Putamen (tissue), 1 donor: Measurements from ENCODE around the gene PGAM5.

Source experiments
- DNase-seq: peaks from one replicate; pipeline ENCODE4 v3.0.0-alpha.2; 2016; ENCODE audit warnings: low spot score

Gene PGAM5

DNA sequence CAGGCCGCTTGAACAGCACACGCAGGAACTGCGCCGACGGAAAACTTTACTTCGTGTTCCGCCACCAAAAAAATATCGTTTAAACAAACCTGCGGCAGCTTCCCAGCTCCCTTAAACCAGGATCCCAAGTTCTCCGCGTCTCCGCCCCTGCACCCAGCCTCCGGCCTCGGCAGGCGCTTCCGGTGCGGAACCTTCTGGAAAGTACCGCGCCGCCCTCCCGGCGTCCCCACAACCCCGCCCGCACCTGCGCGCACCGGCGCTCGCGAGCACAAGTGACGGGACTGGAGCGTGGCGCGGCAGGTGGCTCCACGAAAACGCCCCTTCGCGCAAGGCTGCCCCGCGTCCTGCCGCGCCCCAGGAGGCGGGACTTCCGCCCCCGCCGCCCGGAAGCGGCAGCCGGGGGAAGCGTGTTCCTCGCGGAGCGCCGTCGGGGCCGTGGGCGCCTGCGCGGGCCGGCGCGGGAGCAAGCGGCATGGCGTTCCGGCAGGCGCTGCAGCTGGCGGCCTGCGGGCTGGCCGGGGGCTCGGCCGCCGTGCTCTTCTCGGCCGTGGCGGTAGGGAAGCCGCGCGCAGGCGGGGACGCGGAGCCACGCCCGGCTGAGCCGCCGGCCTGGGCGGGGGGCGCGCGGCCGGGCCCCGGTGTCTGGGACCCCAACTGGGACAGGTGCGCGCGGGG is at the start of gene PGAM5:
Gene PGAM5, plus strand, starts transcription at position 438 of the 675 bp plus-strand sequence. Its CDS starts 35 bp downstream, at position 473.
- peak; percentile 87 for DNase-seq

DNA sequence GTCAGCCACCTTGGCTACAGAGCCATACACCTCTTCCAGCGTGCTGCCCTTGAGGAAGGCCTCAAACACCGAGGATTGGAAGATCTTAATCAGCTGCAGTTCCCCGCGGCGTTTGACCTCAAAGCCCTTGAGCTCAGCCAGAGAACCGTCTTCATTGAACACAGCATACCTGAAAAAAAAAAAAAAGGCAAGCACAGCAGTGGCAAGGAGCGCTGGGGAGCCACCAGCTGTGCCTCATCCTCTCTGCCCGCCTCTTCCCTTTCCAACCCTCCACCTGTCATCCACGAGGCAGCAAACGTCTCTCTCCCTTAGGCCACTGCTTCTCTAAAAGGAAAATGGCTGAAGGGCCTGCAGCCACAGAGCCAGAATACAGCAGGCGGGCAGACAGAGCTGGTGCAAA is 49.6 kb upstream of the PGAM5 start:
- no peak for DNase-seq

GRCh38 chr12:132661972-132662371 is 48.7 kb upstream of the PGAM5 start:
- DNase-seq = no peak

- no peak for DNase-seq
Observed at GRCh38 chr12:132662901-132663755, 47.5 kb upstream of the PGAM5 start.

DNA sequence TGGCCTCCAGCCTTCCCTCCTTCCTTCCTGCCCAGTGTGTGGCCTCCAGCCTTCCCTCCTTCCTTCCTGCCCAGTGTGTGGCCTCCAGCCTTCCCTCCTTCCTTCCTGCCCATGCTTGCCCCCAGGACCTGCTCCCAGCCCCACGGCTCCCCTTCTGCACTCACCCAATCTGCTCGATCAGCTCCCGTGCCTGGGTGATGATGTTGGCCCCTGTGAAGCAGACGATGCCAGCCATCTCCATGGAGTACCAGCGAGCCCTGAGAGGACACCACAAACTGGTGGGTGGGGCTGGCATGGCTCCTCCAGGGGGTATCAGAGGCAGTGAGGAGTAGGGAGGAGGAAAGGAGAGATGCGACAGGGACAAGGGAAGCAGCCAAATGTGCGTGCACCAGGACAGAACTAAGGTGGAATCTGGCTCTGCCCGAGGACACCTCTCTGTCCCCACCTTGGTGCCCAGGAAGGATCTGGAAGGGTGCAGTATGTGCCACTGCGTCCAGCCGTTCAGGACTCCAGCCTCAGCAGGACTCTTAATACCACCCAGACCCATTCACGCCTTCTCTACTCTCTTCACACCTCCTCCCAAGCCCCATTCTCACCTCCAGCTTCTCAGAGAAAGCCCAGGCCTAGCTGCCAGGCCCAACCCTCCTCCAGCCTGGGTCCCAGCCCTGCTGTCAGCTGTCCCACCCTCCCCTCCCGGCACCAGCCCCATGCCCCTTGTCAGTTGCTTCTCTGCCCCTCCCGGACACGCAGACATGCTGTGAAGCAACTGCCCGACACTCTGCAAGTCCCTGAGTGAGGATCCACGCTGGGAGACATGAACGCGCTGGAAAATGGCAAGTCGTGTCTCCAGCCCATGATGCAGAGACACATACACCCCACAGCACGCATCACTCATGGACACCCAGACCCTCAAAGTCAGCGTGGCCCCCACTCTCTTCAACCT is 46.2 kb upstream of the PGAM5 start:
- DNase-seq = no peak

DNA sequence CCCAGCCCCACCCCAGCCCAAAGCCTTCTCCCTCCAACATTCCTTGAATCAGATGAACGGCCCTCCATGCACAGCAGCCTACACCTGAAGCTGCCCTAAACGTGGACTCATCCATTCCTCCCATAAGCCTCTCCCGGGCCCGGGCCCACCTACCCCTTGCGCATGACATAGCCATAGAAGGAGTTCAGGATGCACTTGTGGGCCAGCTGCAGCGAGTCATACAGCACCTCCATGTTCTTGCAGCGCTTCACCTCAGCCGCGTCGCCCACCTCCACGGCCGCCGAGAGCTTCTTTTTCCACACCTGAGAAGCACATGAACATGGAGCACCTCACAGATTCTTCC is 45.5 kb upstream of the PGAM5 start:
- no peak for DNase-seq

- no peak for DNase-seq
Observed at GRCh38 chr12:132665794-132666193, 44.8 kb upstream of the PGAM5 start.

GRCh38 chr12:132668191-132669088 is 42.2 kb upstream of the PGAM5 start:
- no peak for DNase-seq

GRCh38 chr12:132669166-132669879 is 41.3 kb upstream of the PGAM5 start:
- DNase-seq = no peak

DNA sequence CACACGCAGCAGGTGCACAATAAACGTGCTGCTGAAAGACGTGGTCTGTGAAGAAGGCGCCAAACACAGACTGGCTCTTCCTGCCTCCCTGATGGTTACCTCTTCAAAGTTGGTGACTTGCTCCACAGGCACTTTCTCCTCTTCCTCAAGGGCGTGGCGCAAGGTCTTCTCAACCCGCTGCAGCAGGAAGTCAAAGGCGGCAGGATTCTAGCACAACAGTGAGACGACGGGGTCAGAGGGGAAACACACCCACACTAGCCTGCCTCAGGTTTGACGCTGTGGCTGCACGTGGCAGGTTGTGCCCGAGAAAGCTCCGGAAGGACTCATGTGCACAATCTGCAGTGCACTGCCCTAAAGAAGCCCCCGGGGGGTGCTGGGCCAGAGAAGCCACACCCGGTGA is 38.5 kb upstream of the PGAM5 start:
- DNase-seq = no peak

- DNase-seq = no peak
Observed at GRCh38 chr12:132672678-132673077, 38.0 kb upstream of the PGAM5 start.

DNA sequence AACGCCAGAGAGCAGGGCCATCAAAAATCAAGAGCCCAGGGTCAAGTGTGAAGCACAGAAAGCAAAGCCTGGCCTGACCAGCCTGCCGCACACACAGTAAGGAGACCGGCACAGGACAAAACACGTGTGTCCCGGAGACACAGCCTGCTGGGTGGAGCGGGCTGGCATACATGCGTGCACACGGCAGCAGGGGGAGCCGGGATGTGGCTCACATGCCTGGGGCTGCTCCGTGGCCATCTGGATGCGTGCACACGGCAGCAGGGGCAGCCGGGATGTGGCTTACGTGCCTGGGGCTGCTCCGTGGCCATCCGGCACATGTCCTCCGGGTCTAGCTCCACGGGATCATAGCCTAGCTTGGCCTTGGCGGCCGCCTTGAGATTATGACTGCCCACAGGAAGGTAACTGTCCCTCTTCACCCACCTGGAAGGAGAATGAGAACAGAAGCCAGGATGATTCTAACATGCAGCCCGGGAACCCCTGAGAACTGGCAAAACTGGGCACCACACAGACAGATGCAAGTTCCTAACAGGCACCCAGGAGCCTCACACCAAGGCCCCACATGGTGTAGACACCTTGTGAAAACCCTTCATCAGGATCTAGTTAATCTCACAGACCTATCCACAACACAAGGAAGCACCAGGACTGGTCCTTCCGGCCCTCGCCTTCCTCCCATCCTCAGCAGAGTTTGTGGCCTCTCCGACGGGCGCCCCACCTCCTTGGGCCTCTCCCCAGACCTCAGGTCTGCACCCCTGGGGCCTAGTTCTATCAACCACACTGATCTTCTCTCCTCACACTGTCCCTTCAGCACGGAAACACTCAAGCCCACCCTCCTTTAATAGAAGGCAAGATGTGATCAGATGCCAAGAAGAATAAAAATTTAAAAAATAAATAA is 37.1 kb upstream of the PGAM5 start:
- DNase-seq = no peak

GRCh38 chr12:132674561-132674960 is 36.1 kb upstream of the PGAM5 start:
- DNase-seq = no peak

- no peak for DNase-seq
Observed at GRCh38 chr12:132675757-132676432, 34.7 kb upstream of the PGAM5 start.

GRCh38 chr12:132677492-132677891 is 33.1 kb upstream of the PGAM5 start:
- DNase-seq = no peak

- DNase-seq = no peak
Observed at GRCh38 chr12:132685400-132685799, 25.2 kb upstream of the PGAM5 start.

DNA sequence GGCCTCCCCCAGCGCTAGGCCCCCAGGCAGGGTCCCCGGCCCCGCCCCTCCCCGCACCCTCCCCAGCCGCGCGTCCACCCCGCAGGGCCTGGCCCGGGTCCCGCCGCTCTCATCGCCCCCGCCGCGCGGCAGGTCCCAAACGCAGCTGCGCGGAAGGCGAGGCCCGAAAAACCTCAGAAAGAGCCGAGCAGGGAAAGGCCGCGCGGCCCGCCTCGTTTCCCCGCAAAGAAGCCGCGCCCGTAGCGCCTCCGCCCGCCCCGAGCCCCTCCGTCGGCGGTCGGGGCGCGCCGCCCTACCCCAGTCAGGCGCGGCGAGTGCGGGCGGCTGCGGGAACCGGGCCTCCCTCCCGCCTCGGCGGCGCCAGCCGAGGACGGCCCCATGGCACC is 23.8 kb upstream of the PGAM5 start:
- DNase-seq = no peak

GRCh38 chr12:132687211-132688164 is 23.2 kb upstream of the PGAM5 start, which contains the start of the genes POLE and PXMP2:
TSS of gene POLE (minus strand) at chr12:132687342. CDS start at chr12:132687315, 27 bp downstream.
TSS of gene PXMP2 (plus strand) at chr12:132687587. CDS start at chr12:132687671, 84 bp downstream.
- DNase-seq = peak; percentile 91
